GM12878 (cell line): ENCODE results near the gene HRH2.

Experiments used
- ASH2L ChIP-seq: fragments of 300-600, 200-600 bp; sonication (generic); IDR thresholded peaks from 2 replicates; pipeline ENCODE4 v1.6.1; 2017; ENCODE audit warnings: low read depth, mild to moderate bottlenecking, borderline replicate concordance
- ATF7 ChIP-seq: fragments of 450-650 bp; IDR thresholded peaks from 2 replicates; pipeline ENCODE4 v1.6.1; 2016; ENCODE audit warnings: low read depth, mild to moderate bottlenecking
- CBX3 ChIP-seq: fragments of 200-600 bp; sonication (generic); IDR thresholded peaks from 2 replicates; pipeline ENCODE4 v1.6.1; 2016; ENCODE audit warnings: low read depth, borderline replicate concordance
- CREM ChIP-seq: IDR thresholded peaks from 2 replicates; pipeline ENCODE4 v1.6.1; 2014; ENCODE audit warnings: antibody characterized with exemption, low read depth
- ELK1 ChIP-seq: IDR thresholded peaks from 2 replicates; pipeline ENCODE4 v1.6.1; 2012; ENCODE audit warnings: low read depth, low read length, improper control_type of control experiment
- IRF5 ChIP-seq: fragments of 450-650 bp; IDR thresholded peaks from 2 replicates; pipeline ENCODE4 v1.6.1; 2017; ENCODE audit warnings: borderline replicate concordance
- MTA2 ChIP-seq: fragments of 450-650 bp; IDR thresholded peaks from 2 replicates; pipeline ENCODE4 v1.6.1; 2016; ENCODE audit warnings: low read depth, mild to moderate bottlenecking, moderate library complexity
- NR2C2 ChIP-seq: IDR thresholded peaks from 2 replicates; pipeline ENCODE4 v1.6.1; 2011; ENCODE audit warnings: borderline replicate concordance, low read depth; ENCODE audit not compliant: control insufficient read depth, insufficient read length
- POLR2A ChIP-seq: IDR thresholded peaks from 2 replicates; pipeline ENCODE4 v1.6.1; 2011; ENCODE audit warnings: low read depth, mild to moderate bottlenecking, low read length
- POLR2AphosphoS5 ChIP-seq: IDR thresholded peaks from 2 replicates; pipeline ENCODE4 v1.6.1; 2011; ENCODE audit warnings: mild to moderate bottlenecking, low read length, inconsistent platforms
- ZNF274 ChIP-seq: IDR thresholded peaks from one replicate; pipeline ENCODE4 v1.8.0; 2011; ENCODE audit not compliant: insufficient read length, insufficient read depth
- ZNF687 ChIP-seq: fragments of 450-650 bp; IDR thresholded peaks from 2 replicates; pipeline ENCODE4 v1.6.1; 2017; ENCODE audit warnings: mild to moderate bottlenecking, moderate library complexity

GRCh38 chr5:175678074-175678473 is 20.2 kb downstream of the HRH2 start:
- TF ChIP-seq CREM, result no peak
- TF ChIP-seq ELK1, result no peak
- TF ChIP-seq IRF5, result no peak
- no peak for TF ChIP-seq ASH2L
- no peak for TF ChIP-seq MTA2
- TF ChIP-seq POLR2AphosphoS5, result no peak
- no peak for TF ChIP-seq CBX3
- TF ChIP-seq ZNF274, result no peak
- no peak for TF ChIP-seq ZNF687
- TF ChIP-seq ATF7, result no peak
- TF ChIP-seq POLR2A, result no peak
- TF ChIP-seq NR2C2, result no peak
